Neural progenitor cell (in vitro differentiated cells): ENCODE results near the gene STX8.

Source experiments
- EZH2 ChIP-seq: fragments of 200-600 bp; sonication (generic); IDR thresholded peaks from 2 replicates; pipeline ENCODE4 v1.6.1; 2017; ENCODE audit warnings: antibody characterized with exemption, mild to moderate bottlenecking, moderate library complexity
- TF ChIP-seq, protein P1 (sequence below): fragments of 200-600 bp; sonication (generic); IDR thresholded peaks from 2 replicates; pipeline ENCODE4 v1.5.1; 2017; ENCODE audit warnings: antibody characterized with exemption, mild to moderate bottlenecking

GRCh38 chr17:9557857-9558256 is 17.8 kb downstream of the STX8 start:
- no peak for TF ChIP-seq EZH2
- TF ChIP-seq, protein P1, sequence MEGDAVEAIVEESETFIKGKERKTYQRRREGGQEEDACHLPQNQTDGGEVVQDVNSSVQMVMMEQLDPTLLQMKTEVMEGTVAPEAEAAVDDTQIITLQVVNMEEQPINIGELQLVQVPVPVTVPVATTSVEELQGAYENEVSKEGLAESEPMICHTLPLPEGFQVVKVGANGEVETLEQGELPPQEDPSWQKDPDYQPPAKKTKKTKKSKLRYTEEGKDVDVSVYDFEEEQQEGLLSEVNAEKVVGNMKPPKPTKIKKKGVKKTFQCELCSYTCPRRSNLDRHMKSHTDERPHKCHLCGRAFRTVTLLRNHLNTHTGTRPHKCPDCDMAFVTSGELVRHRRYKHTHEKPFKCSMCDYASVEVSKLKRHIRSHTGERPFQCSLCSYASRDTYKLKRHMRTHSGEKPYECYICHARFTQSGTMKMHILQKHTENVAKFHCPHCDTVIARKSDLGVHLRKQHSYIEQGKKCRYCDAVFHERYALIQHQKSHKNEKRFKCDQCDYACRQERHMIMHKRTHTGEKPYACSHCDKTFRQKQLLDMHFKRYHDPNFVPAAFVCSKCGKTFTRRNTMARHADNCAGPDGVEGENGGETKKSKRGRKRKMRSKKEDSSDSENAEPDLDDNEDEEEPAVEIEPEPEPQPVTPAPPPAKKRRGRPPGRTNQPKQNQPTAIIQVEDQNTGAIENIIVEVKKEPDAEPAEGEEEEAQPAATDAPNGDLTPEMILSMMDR, result no peak
